Measurements from ENCODE around the gene AP1S1. TPM values are rescaled to one million over a fixed set of nuclear protein-coding genes. Genes with fewer than 3 reads are reported as not detected.

The AP1S1 gene
- total and polyA plus RNA-seq, 2 donors (not counting 3 experiments of a cell fraction or from before 2014, with no cell fraction given) = 93.3 to 106 TPM

DNA sequence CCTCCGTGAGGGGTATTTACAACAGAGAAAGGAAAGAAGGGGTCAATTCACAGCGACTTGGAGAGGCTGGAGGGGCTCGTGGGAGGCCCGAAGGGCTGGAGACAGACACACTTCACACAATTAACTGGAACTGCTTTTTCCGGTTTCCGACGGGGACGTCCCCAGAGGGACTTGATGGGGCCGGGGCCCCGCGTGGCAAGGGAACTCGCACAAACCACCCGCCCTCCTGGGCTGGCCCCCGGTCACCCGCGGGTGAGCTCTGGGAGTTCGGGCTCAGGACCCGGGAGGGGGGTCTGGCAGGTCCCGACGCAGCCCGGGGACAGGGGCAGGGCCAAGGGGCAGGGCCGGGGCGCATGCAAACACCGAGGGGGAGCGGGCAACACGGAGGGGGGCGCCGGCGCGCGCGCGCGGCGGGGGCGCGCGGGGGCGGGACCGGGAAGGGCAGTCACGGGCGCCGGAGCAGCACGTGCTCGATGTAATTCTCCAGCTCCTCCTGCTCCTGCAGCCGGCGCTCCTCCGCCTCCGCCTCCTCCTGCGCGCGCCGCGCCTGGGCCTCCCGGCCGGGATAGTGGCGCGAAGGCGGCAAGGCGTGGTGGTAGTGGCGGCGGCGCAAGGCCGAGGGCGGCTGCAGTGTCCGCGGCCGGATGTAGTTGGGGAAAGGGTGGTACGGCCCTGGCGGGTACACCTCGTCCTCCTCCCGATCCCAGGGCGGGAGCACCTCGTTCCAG is 8.4 kb downstream of the AP1S1 start:
- Histone ChIP-seq H3K79me2 (ENCODE audit: control insufficient read depth, insufficient read depth, low read length) (no peaks in the 10 kb centered on the region), H3K4me1 (ENCODE audit: control insufficient read depth, extremely low read depth, insufficient read depth, low read length) (peaks cover 16% of the 10 kb centered on the region), H3K27ac (ENCODE audit: insufficient read depth, low read depth, low read length) (no peak overlapping the region), H3K9me1 (replicated peaks; ENCODE audit: control insufficient read depth, extremely low read depth, insufficient read depth, low read length) (no peaks in the 10 kb centered on the region), H3K4me2 (ENCODE audit: insufficient read depth, low read length) (peak overlapping the region; percentile 7), H2AFZ (ENCODE audit: low read depth, low read length) (no peak overlapping the region), H3K27me3 (ENCODE audit: control insufficient read depth in 2 of 2, insufficient read depth in 2 of 2, low read length in 2 of 2) (peaks cover 30 to 38% of the 10 kb centered on the region in 2 experiments), H3K4me3 (replicated peaks in 1 of 3; ENCODE audit: insufficient read depth in 1 of 3, low read depth in 1 of 3, low read length in 3 of 3) (peak overlapping the region in 1 of 3 experiments; percentile 14), H3K36me3 (ENCODE audit: control insufficient read depth in 2 of 2, extremely low read depth in 1 of 2, insufficient read depth in 2 of 2, low read length in 2 of 2) (peaks cover 3 to 9% of the 10 kb centered on the region in 2 experiments), H4K20me1 (replicated peaks; ENCODE audit: control insufficient read depth, extremely low read depth, insufficient read depth, low read length) (no peaks in the 10 kb centered on the region), H3K9me3 (replicated peaks; ENCODE audit: control insufficient read depth, insufficient read depth, low read length) (no peaks in the 10 kb centered on the region), H3K9ac (replicated peaks; ENCODE audit: extremely low read depth, insufficient read depth, low read length) (no peak overlapping the region)
- DNase-seq (ENCODE audit: low read depth, low spot score) (no peak), FAIRE-seq (no peak)
- BruUV-seq (replicated peaks) = no TSS peak
- POLR2A ChIA-PET = interaction anchor here (0.6 to 1.0 kb wide), 2 partner anchors 36 to 84 kb away, joined by 3 read pairs; partner anchors contain the start of gene SERPINE1
- CTCF ChIA-PET = interaction anchor here (1.2 to 1.7 kb wide), 2 partner anchors 19 to 120 kb away, joined by 3 to 16 read pairs; no protein-coding TSS in a partner anchor
- intact Hi-C loops (cut with micrococcal nuclease) = loop anchor here (10.0 kb wide), 1 partner anchor 268 kb away; the partner anchor contains the start of gene ACHE
- peak; percentile 40 for TF ChIP-seq POLR2AphosphoS5 (IDR thresholded peaks at IDR 0.05; ENCODE audit: insufficient read depth, low read depth, low read length)
- peak in 1 of 2 donors; percentile 2 for TF ChIP-seq CTCF (IDR thresholded peaks at IDR 0.05; ENCODE audit: extremely low read depth in 1 of 2, insufficient read depth in 1 of 2, low read depth in 1 of 2, low read length in 2 of 2)
- peak; percentile 12 for TF ChIP-seq POLR2A (IDR thresholded peaks at IDR 0.05; ENCODE audit: low read depth, low read length)
- TF ChIP-seq EZH2 (IDR thresholded peaks at IDR 0.05; ENCODE audit: borderline replicate concordance, low read depth, low read length, severe bottlenecking) = no peak
- TF ChIP-seq MAX (IDR thresholded peaks at IDR 0.05; ENCODE audit: insufficient read depth, insufficient read length) = peak; percentile 44
- TF ChIP-seq FOS (IDR thresholded peaks at IDR 0.05; ENCODE audit: borderline replicate concordance, insufficient read depth, low read length) = no peak
- TF ChIP-seq JUN (IDR thresholded peaks at IDR 0.05; ENCODE audit: borderline replicate concordance, insufficient read depth, insufficient read length, low read depth) = no peak
- dilution Hi-C loops (cut with MboI; ENCODE audit: extremely low pct_ligation_motif_present, low sequenced_read_pairs) = no loop called here

Measured in endothelial cell of umbilical vein (primary cell).